SK-N-SH treated with all-trans-retinoic acid at 6 μM for 48 hours (cell line): ENCODE results near the gene ST13.

ENCODE experiments used
- ATAC-seq: fragments of 200-7000 bp; cut with Tn5 transposase; 3 replicates; pipeline ENCODE4 v1.9.1; 2020; ENCODE audit warnings: mild to moderate bottlenecking, moderate library complexity
- ARNTL ChIP-seq: fragments of 450-650 bp; formaldehyde crosslinking; IDR thresholded peaks from 2 replicates; pipeline ENCODE4 v1.5.0; 2020; ENCODE audit warnings: low read depth, mild to moderate bottlenecking, moderate library complexity, borderline replicate concordance
- BACH2 ChIP-seq: fragments of 250-450 bp; sonication (Bioruptor Pico); IDR thresholded peaks from 2 replicates; pipeline ENCODE4 v1.9.0; 2021; ENCODE audit warnings: mild to moderate bottlenecking, borderline replicate concordance
- CREB5 ChIP-seq: fragments of 250-450 bp; sonication (Bioruptor Pico); IDR thresholded peaks from 2 replicates; pipeline ENCODE4 v1.5.1; 2020; ENCODE audit warnings: low read depth, mild to moderate bottlenecking, moderate library complexity
- CSDC2 ChIP-seq: fragments of 250-450 bp; sonication (Bioruptor Pico); IDR thresholded peaks from 2 replicates; pipeline ENCODE4 v1.5.0; 2020; ENCODE audit warnings: mild to moderate bottlenecking, moderate library complexity
- CSRNP3 ChIP-seq: fragments of 250-450 bp; sonication (Bioruptor Pico); IDR thresholded peaks from 2 replicates; pipeline ENCODE4 v1.5.1; 2021; ENCODE audit warnings: mild to moderate bottlenecking, moderate library complexity
- ESRRG ChIP-seq: fragments of 250-450 bp; sonication (Bioruptor Pico); IDR thresholded peaks from 2 replicates; pipeline ENCODE4 v1.6.1; 2021; ENCODE audit warnings: mild to moderate bottlenecking
- GLIS3 ChIP-seq: fragments of 250-450 bp; sonication (Bioruptor Pico); IDR thresholded peaks from 2 replicates; pipeline ENCODE4 v1.5.0; 2020; ENCODE audit warnings: mild to moderate bottlenecking, moderate library complexity
- ISL1 ChIP-seq: fragments of 250-450 bp; sonication (Bioruptor Pico); IDR thresholded peaks from 2 replicates; pipeline ENCODE4 v2.1.2; 2022; ENCODE audit warnings: mild to moderate bottlenecking, moderate library complexity
- OSR1 ChIP-seq: fragments of 250-450 bp; sonication (Bioruptor Pico); IDR thresholded peaks from 2 replicates; pipeline ENCODE4 v1.8.0; 2022; ENCODE audit warnings: moderate library complexity, mild to moderate bottlenecking, inconsistent platforms
- PPARA ChIP-seq: fragments of 250-450 bp; sonication (Bioruptor Pico); IDR thresholded peaks from 2 replicates; pipeline ENCODE4 v1.5.0; 2020; ENCODE audit warnings: mild to moderate bottlenecking, borderline replicate concordance
- RARB ChIP-seq: fragments of 250-450 bp; sonication (Bioruptor Pico); IDR thresholded peaks from 2 replicates; pipeline ENCODE4 v1.8.0; 2021; ENCODE audit warnings: mild to moderate bottlenecking, moderate library complexity
- SNAI2 ChIP-seq: fragments of 250-450 bp; sonication (Bioruptor Pico); IDR thresholded peaks from 2 replicates; pipeline ENCODE4 v1.5.0; 2020; ENCODE audit warnings: mild to moderate bottlenecking, moderate library complexity
- TCF4 ChIP-seq: fragments of 250-450 bp; sonication (Bioruptor Pico); IDR thresholded peaks from 2 replicates; pipeline ENCODE4 v1.8.0; 2021; ENCODE audit warnings: mild to moderate bottlenecking, moderate library complexity, borderline replicate concordance
- TOX ChIP-seq: fragments of 250-450 bp; sonication (Bioruptor Pico); IDR thresholded peaks from 2 replicates; pipeline ENCODE4 v1.8.0; 2021; ENCODE audit warnings: mild to moderate bottlenecking, moderate library complexity, borderline replicate concordance
- TSHZ2 ChIP-seq: fragments of 250-450 bp; sonication (Bioruptor Pico); IDR thresholded peaks from 2 replicates; pipeline ENCODE4 v1.5.0; 2020; ENCODE audit warnings: mild to moderate bottlenecking, moderate library complexity
- ZC3H10 ChIP-seq: fragments of 250-450 bp; sonication (Bioruptor Pico); IDR thresholded peaks from 2 replicates; pipeline ENCODE4 v1.5.1; 2021; ENCODE audit warnings: mild to moderate bottlenecking, moderate library complexity
- ZFP3 ChIP-seq: fragments of 250-450 bp; sonication (Bioruptor Pico); IDR thresholded peaks from 2 replicates; pipeline ENCODE4 v1.5.0; 2020; ENCODE audit warnings: mild to moderate bottlenecking, moderate library complexity
- ZFP30 ChIP-seq: fragments of 450-650 bp; formaldehyde crosslinking; IDR thresholded peaks from 2 replicates; pipeline ENCODE4 v1.5.0; 2022; ENCODE audit warnings: mild to moderate bottlenecking, moderate library complexity
- ZNF565 ChIP-seq: fragments of 450-650 bp; formaldehyde crosslinking; conservative IDR thresholded peaks from 2 replicates; pipeline ENCODE4 v1.5.0; 2020; ENCODE audit warnings: low read depth, mild to moderate bottlenecking, moderate library complexity
- ZNF70 ChIP-seq: fragments of 450-650 bp; formaldehyde crosslinking; IDR thresholded peaks from 2 replicates; pipeline ENCODE4 v1.5.0; 2020; ENCODE audit warnings: mild to moderate bottlenecking, moderate library complexity
- ZNF8 ChIP-seq: fragments of 450-650 bp; formaldehyde crosslinking; IDR thresholded peaks from 2 replicates; pipeline ENCODE4 v1.5.0; 2020; ENCODE audit warnings: mild to moderate bottlenecking, moderate library complexity
- TF ChIP-seq, protein P1 (sequence below): fragments of 250-450 bp; sonication (Bioruptor Pico); IDR thresholded peaks from 2 replicates; pipeline ENCODE4 v1.8.0; 2021; ENCODE audit warnings: low read depth, mild to moderate bottlenecking, moderate library complexity, borderline replicate concordance
- TF ChIP-seq, protein P2 (sequence below): fragments of 250-450 bp; sonication (Bioruptor Pico); IDR thresholded peaks from 2 replicates; pipeline ENCODE4 v1.8.0; 2020; ENCODE audit warnings: mild to moderate bottlenecking, moderate library complexity, borderline replicate concordance

ST13 gene

DNA sequence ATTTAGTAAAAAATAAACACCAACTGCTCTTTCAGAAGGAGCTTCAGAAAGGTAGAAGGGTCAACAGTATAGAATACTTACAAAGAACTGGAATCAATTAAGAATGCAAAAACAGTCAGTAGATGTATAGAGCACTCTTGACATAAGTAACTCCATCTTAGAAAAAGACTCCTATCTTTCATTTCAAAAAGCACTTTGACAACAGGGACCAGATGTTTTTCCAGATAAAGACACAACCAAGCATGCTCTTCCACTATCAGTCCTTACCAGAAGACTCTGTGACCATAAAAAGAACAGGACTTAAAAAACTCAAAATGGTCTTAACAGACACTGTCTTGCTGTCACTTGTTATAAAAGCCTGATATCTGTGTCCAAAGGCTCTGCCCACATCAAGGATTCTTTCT lies 42.5 kb downstream of the ST13 start:
- TF ChIP-seq ARNTL: no peak
- no peak for TF ChIP-seq ZNF565 (CRISPR knock-in tag)
- no peak for TF ChIP-seq GLIS3
- ATAC-seq: no peak

- ATAC-seq: no peak
- TF ChIP-seq ESRRG (CRISPR knock-in tag): no peak
- no peak for TF ChIP-seq GLIS3
- TF ChIP-seq ZC3H10 (CRISPR knock-in tag): no peak
- no peak for TF ChIP-seq PPARA (CRISPR knock-in tag)
- TF ChIP-seq TOX: no peak
- no peak for TF ChIP-seq OSR1 (CRISPR knock-in tag)
- no peak for TF ChIP-seq ZNF8
- TF ChIP-seq TCF4 (CRISPR knock-in tag): no peak
- no peak for TF ChIP-seq ZFP30 (CRISPR knock-in tag)
These were observed 48.2 kb downstream of the ST13 start for GRCh38 chr22:40808018-40808841.

GRCh38 chr22:40806711-40807110 lies 49.7 kb downstream of the ST13 start:
- no peak for TF ChIP-seq TCF4 (CRISPR knock-in tag)
- no peak for TF ChIP-seq ZNF70 (CRISPR knock-in tag)
- TF ChIP-seq CSDC2 (CRISPR knock-in tag): no peak
- no peak for TF ChIP-seq ZNF8
- no peak for TF ChIP-seq RARB (CRISPR knock-in tag)
- TF ChIP-seq PPARA (CRISPR knock-in tag): no peak
- TF ChIP-seq ZFP3: no peak
- TF ChIP-seq BACH2 (CRISPR knock-in tag): no peak
- TF ChIP-seq CREB5 (CRISPR knock-in tag): no peak
- TF ChIP-seq ZC3H10 (CRISPR knock-in tag): no peak
- TF ChIP-seq, protein P1, sequence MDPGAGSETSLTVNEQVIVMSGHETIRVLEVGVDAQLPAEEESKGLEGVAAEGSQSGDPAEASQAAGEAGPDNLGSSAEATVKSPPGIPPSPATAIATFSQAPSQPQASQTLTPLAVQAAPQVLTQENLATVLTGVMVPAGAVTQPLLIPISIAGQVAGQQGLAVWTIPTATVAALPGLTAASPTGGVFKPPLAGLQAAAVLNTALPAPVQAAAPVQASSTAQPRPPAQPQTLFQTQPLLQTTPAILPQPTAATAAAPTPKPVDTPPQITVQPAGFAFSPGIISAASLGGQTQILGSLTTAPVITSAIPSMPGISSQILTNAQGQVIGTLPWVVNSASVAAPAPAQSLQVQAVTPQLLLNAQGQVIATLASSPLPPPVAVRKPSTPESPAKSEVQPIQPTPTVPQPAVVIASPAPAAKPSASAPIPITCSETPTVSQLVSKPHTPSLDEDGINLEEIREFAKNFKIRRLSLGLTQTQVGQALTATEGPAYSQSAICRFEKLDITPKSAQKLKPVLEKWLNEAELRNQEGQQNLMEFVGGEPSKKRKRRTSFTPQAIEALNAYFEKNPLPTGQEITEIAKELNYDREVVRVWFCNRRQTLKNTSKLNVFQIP (CRISPR knock-in tag): no peak
- no peak for TF ChIP-seq ISL1 (CRISPR knock-in tag)
- no peak for TF ChIP-seq OSR1 (CRISPR knock-in tag)
- TF ChIP-seq ZFP30 (CRISPR knock-in tag): no peak
- no peak for TF ChIP-seq SNAI2
- TF ChIP-seq, protein P2, sequence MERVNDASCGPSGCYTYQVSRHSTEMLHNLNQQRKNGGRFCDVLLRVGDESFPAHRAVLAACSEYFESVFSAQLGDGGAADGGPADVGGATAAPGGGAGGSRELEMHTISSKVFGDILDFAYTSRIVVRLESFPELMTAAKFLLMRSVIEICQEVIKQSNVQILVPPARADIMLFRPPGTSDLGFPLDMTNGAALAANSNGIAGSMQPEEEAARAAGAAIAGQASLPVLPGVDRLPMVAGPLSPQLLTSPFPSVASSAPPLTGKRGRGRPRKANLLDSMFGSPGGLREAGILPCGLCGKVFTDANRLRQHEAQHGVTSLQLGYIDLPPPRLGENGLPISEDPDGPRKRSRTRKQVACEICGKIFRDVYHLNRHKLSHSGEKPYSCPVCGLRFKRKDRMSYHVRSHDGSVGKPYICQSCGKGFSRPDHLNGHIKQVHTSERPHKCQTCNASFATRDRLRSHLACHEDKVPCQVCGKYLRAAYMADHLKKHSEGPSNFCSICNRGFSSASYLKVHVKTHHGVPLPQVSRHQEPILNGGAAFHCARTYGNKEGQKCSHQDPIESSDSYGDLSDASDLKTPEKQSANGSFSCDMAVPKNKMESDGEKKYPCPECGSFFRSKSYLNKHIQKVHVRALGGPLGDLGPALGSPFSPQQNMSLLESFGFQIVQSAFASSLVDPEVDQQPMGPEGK (CRISPR knock-in tag): no peak
- no peak for TF ChIP-seq ESRRG (CRISPR knock-in tag)
- no peak for TF ChIP-seq CSRNP3
- no peak for TF ChIP-seq ZNF565 (CRISPR knock-in tag)

DNA sequence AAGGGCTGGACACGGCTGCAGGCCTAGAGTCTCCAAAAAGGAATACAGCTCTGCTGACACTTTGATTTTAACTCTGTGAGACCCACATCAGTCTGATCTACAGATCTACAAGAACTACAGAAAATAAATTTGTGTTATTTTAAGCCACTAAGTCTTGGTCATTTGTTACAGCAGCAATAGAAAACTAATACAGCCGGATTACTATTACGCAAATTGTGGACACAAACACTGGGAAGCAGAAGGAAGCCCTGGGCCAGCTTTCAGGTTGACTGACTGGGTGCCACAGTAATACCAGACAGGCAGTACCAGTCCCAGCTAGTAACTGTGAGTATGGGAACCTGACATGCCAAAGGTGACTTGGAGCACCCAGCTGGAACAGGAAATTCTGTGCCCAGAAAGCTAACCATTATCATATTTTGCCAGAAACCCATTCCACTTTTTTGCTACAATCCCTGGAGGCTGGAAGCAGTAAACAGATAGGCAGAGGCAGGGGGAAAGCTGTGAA lies 50.7 kb downstream of the ST13 start:
- no peak for ATAC-seq
- TF ChIP-seq ESRRG (CRISPR knock-in tag): no peak
- TF ChIP-seq ISL1 (CRISPR knock-in tag): no peak
- TF ChIP-seq ZFP30 (CRISPR knock-in tag): no peak
- TF ChIP-seq CREB5 (CRISPR knock-in tag): no peak
- TF ChIP-seq ZNF565 (CRISPR knock-in tag): no peak
- TF ChIP-seq, protein P1 (CRISPR knock-in tag): no peak
- TF ChIP-seq TOX: no peak
- TF ChIP-seq TCF4 (CRISPR knock-in tag): no peak
- no peak for TF ChIP-seq OSR1 (CRISPR knock-in tag)
- no peak for TF ChIP-seq ZC3H10 (CRISPR knock-in tag)
- TF ChIP-seq TSHZ2 (CRISPR knock-in tag): no peak

More at GRCh38 chr22:40806711-40807110, 49.7 kb downstream of the ST13 start:
- no peak for ATAC-seq
